Nephron progenitor cell (in vitro differentiated cells): ENCODE results near the gene OPN1SW.
A peak's percentile ranks its signal among the peaks of the same experiment; 100 is the strongest.

ENCODE experiments used
- DNase-seq: peaks from one replicate; pipeline ENCODE4 v3.0.0; 2021
- H3K27ac Mint-ChIP-seq: 2 replicates; pipeline ENCODE4 v1.8.0; 2021; ENCODE audit warnings: mild to moderate bottlenecking, moderate library complexity, mixed read lengths
- H3K27me3 Mint-ChIP-seq: 2 replicates; pipeline ENCODE4 v1.8.0; 2021; ENCODE audit warnings: mild to moderate bottlenecking, low read depth, mixed read lengths; ENCODE audit not compliant: poor library complexity
- H3K36me3 Mint-ChIP-seq: 2 replicates; pipeline ENCODE4 v1.8.0; 2021; ENCODE audit warnings: low read depth, mixed read lengths
- H3K4me1 Mint-ChIP-seq: 2 replicates; pipeline ENCODE4 v1.8.0; 2021; ENCODE audit warnings: mixed read lengths
- H3K4me3 Mint-ChIP-seq: 2 replicates; pipeline ENCODE4 v1.8.0; 2021; ENCODE audit warnings: mild to moderate bottlenecking, moderate library complexity, mixed read lengths
- H3K9me3 Mint-ChIP-seq: 2 replicates; pipeline ENCODE4 v1.8.0; 2021; ENCODE audit warnings: mild to moderate bottlenecking, moderate library complexity, mixed read lengths
- CTCF ChIP-seq: fragments of 200-600 bp; sonication (generic); IDR thresholded peaks from 2 replicates; pipeline ENCODE4 v1.5.0; 2021; ENCODE audit warnings: antibody characterized with exemption

Gene OPN1SW, protein sequence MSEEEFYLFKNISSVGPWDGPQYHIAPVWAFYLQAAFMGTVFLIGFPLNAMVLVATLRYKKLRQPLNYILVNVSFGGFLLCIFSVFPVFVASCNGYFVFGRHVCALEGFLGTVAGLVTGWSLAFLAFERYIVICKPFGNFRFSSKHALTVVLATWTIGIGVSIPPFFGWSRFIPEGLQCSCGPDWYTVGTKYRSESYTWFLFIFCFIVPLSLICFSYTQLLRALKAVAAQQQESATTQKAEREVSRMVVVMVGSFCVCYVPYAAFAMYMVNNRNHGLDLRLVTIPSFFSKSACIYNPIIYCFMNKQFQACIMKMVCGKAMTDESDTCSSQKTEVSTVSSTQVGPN

GRCh38 chr7:128775744-128776474 lies at the start of gene OPN1SW:
Gene OPN1SW (minus strand): TSS chr7:128775794. CDS start chr7:128775781, 13 bp downstream.
- TF ChIP-seq CTCF, result no peak
- Mint-ChIP-seq H3K36me3 (peaks cover 53% of the 10 kb centered on the region), H3K4me3 (no peak within 1 kb of the TSS), H3K4me1 (no peaks in the 10 kb centered on the region), H3K27ac (peak within 1 kb of the TSS; percentile 80), H3K27me3 (peaks cover 13% of the 10 kb centered on the region), H3K9me3 (peaks cover 26% of the 10 kb centered on the region)
- DNase-seq, result no peak

GRCh38 chr7:128821724-128822123 lies 46.1 kb upstream of the OPN1SW start:
- TF ChIP-seq CTCF, result no peak
- H3K27ac Mint-ChIP-seq, result no peak overlapping the region
- DNase-seq, result no peak
- peaks cover 3% of the 10 kb centered on the region for H3K27me3 Mint-ChIP-seq
- H3K4me1 Mint-ChIP-seq, result peaks cover 33% of the 10 kb centered on the region
- no peaks in the 10 kb centered on the region for H3K9me3 Mint-ChIP-seq
- no peak overlapping the region for H3K4me3 Mint-ChIP-seq
- no peaks in the 10 kb centered on the region for H3K36me3 Mint-ChIP-seq

DNA sequence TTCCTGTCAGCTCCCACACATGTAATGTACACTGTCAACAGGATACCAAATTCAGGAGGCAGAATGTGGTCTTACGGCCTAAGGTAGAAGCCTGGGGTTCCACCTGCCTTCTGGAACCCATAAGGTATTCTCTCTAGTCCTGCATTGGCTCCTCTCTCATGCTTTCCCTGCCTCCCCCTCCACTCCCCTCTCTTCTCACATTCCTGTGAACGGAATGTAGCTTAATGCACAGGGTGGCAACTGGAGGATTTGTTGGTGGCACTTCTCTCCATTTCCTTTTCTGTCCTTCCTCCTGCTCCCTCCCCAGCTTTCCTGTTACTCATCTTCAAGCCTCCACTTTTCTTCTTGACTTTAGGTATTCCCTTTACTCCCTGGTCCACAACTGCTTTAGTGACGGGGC lies 43.1 kb upstream of the OPN1SW start:
- Mint-ChIP-seq H3K4me1 (peaks cover 10% of the 10 kb centered on the region), H3K4me3 (no peak overlapping the region), H3K27ac (no peak overlapping the region), H3K27me3 (peaks cover 3% of the 10 kb centered on the region), H3K9me3 (no peaks in the 10 kb centered on the region), H3K36me3 (peaks cover 16% of the 10 kb centered on the region)
- no peak for TF ChIP-seq CTCF
- DNase-seq, result no peak

DNA sequence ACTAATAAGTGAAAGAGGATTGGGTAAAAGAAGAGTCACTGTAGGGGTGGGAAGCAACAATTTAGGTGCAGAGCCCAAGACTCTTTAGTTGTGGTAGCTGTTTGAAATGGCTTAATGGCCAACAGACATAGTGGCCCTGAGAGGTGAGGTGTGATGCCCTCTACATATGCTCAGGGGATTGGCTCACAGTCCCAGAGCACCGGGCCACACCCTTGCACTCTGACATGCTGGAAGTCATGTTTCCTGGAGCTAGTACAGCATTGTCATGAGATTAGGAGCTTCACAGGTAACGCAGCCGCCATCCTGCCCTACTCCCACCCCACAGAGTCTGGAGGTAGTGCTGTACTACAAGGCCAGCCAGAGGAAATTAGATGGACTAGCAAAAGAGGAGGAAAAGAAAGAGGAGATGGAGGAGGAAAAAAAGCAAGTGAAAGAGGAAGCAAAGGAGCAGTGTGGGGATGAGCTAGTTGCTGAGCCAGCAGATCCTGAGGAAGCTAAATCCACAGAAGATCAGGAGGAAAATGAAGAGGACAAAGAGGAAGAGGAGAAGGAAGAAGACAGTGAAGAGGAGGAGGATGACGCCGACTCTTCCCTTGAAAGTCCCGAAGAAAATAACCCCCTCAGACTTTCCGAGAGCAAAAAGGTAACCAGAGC lies 39.8 kb upstream of the OPN1SW start:
- Mint-ChIP-seq H3K27ac (peak overlapping the region; percentile 42), H3K4me1 (peaks cover 10% of the 10 kb centered on the region), H3K9me3 (no peaks in the 10 kb centered on the region), H3K4me3 (no peak overlapping the region), H3K36me3 (peaks cover 16% of the 10 kb centered on the region), H3K27me3 (peaks cover 3% of the 10 kb centered on the region)
- no peak for DNase-seq
- TF ChIP-seq CTCF, result no peak

DNA sequence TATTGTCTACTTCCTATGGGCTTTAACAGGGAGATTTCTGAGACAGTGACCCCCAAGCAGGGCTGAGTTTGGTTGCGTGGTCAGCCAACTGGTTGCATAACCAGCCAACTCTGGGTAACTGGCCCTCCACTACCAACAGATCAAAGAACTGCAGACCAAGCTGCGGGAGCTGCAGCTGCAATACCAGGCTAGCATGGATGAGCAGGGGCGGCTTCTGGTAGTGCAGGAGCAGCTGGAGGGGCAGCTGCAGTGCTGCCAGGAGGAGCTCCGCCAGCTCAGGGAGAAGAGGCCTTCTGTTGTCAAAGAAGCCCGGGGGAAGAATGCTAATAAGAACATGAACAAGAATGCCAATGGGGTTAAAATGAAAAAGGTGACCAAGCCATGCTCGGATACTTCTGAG lies 38.9 kb upstream of the OPN1SW start:
- Mint-ChIP-seq H3K36me3 (peaks cover 21% of the 10 kb centered on the region), H3K4me3 (no peak overlapping the region), H3K27ac (no peak overlapping the region), H3K4me1 (peaks cover 10% of the 10 kb centered on the region), H3K9me3 (no peaks in the 10 kb centered on the region), H3K27me3 (peaks cover 3% of the 10 kb centered on the region)
- DNase-seq, result no peak
- TF ChIP-seq CTCF, result no peak
